Lung microvascular endothelial cell (primary cell): ENCODE results near the gene TRMT1. TPM values are rescaled to one million over a fixed set of nuclear protein-coding genes. Genes with fewer than 3 reads are reported as not detected.

Experiments used
- DNase-seq, 2 donors: peaks; one replicate each; pipeline versions ENCODE4 v3.0.0 to v3.0.0-alpha.2; 2010; ENCODE audit warnings: low read depth in 2 of 2
- total RNA-seq: library from RNA; depleted of rRNA; stranded (reverse); fragments of >200 nt; gene quantifications from 2 replicates; pipeline ENCODE4 v1.2.1, GENCODE V29; 2014

TRMT1 gene
- total RNA-seq, 1 donor from 2014 or later: 26.6 TPM

- DNase-seq: no peak
Observed at GRCh38 chr19:13127051-13127450, 10.5 kb upstream of the TRMT1 start.

DNA sequence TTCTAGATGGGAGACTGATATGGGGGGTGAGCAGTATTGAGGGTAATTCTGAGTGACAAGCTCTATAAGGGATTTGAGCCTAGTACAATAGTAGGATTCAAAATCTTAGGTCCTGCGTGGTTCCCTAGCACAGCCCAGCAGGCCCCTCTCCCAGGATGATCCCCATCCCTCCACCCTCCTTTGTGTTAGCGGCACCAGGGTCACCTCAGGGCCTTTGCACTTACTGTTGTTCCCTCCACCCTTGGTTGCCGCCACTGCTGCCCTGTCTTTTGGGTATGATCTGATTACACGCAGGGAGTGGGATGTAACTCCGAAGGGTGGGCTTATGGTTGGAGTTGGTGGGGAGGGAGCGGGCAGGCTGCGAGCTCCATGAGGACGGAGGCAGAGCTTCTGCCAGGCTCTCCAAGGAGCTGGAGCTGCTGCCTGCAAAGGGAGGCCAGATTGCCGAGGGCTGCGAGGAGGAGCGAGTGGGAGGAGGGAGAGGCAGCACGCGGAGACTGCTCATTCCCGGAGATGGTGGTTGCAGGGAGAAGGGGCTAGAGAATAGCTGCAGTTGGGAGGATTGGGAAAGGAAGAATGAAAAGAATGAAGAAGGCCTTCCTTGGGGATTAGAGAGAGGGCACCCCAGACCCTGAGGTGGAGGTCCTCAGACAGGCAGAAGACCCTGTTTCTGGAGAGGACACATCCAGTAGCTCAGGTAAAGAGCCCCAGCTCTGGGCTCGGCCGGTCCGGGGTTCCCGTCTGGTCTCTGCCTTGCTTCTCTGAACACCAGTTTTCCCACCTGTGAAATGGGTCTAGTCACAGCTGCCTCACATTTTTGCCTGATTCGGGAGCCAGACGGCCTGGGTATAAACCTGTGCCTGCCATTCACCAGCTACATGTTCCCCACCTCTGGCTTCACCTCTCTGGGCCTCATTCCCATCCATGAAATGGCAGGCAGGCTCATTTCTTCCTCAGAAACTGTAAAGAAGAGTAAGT, 6.7 kb upstream of the TRMT1 start:
- DNase-seq: no peak

DNA sequence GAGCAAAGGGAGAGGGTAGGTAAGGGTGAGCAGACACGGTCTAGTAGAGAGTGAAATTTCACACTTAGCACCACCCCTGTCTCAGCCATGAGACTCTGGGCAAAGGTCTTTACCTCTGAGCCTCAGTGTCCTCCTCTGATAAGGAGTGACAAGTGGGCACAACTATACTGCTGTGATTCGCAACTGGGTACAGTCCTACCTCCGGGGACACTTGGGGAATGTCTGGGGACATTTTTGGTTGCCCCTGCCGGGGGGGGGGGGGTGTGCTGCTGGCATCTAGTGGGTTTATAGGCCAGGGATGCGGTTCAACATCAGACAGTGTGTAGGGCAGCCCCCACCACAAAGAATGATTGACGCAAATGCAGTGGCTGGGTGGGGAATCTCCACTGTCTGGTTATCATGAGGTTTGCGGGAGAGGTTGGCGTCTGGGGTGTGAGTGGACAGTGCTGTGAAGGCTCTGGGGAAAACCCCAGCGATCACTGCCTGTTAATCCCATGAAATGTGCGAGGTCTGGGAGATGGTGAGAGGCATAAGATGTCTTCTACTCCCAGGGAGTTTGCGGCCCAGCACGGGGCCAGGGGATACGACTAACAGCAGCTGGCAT, 5.8 kb upstream of the TRMT1 start:
- no peak for DNase-seq

- DNase-seq: no peak
Observed at GRCh38 chr19:13121551-13122274, 5.2 kb upstream of the TRMT1 start.

DNA sequence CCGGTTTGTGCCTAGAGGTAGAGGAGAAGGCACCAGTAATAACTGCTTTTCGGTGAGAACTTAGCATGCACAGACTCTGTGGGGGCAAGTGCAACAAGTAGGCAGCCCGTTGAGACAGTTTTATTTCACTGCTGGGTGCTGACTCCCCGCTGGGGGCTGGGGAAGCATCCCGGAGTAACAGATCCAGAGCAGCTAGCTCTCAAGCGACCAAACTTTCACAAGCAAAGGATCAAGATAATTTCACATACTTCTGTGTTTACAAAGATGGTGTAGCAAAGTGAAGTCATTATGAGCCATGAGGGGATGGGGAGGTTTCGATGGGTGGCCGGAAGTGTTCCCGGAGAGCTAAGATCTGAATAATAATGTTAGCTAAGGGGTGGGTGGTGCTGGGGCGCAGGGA, 4.3 kb upstream of the TRMT1 start:
- DNase-seq: peak in 1 of 2 donors; percentile 36

DNA sequence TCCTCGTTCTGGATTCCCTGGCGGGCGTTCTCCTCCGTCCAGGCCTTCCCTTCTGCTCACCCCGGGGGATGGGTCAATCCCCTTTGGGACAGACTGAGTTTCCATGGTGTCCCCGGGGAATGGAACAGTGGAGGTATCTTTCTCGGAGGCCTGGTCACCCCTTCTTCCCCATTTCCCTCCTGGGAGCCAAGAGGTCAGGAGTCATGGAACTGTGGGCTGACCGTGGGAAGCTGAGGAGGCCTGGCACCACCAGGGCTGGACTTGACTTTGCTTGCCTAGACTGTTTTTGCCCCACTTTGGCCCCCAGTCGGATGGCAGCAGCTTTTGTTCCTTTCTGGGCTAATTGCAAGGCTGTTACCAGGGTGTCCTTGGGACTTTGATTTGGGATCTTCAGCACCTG, 3.5 kb upstream of the TRMT1 start:
- no peak for DNase-seq

DNA sequence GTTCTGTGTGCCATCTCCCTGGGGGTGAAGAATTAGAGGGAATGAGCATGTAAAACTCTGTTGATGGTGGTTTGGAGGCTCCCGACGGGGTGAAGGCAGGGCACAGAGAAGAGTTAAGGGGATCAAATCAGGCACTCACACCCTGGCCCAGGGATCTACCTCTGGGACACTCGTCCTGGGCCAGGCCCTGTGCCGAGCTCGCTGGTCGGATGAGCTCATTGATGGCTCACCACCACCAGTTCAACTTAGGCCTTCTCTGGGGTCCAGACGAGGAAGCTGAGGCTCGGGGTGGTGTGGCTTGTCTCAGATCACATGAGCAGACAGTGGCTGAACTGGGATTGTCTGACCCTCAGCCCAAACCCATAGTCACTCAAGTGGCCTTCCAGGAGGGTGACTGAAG, 3.1 kb upstream of the TRMT1 start:
- DNase-seq: no peak

- peak in 1 of 2 donors; percentile 55 for DNase-seq
Observed at GRCh38 chr19:13118424-13119193, 2.1 kb upstream of the TRMT1 start.

DNA sequence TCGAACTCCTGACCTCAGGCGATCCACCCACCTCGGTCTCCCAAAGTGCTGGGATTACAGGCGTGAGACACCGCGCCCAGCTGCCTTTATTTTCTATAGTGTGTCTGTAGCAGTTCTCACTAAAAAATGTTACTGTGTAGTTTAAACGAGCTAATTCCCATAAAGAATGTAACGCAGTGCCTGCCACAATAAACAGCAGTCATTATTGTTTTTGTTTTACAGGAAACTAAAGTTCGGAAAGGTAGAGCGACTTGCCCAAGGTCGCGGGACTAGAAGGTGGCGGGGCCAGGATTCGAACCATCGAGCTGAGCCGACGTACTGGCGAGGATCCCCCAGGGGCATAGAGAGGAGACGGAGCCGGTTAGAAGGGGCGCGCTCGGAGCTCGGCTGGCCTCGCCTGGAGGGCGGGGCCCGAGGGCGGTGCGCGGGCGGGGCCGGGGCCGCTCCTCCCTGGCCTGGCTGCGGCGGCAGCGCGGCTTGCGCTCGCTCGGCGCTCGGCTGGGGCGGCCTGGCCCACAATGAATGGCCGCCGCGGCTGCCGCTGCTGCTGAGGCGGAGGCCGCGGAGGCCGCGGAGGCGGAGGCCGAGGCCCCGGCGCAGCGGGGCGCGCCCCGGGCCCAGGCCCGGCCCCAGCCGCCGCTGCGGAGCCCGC, 1.4 kb upstream of the TRMT1 start, which contains the start of gene NACC1:
TSS of gene NACC1 (plus strand) at position 493 of the 652 bp plus-strand sequence. CDS start 16,944 bp downstream, outside the sequence.
- peak; percentile 90 to 93 for DNase-seq

GRCh38 chr19:13117176-13117771, 734 bp upstream of the TRMT1 start:
- DNase-seq: no peak

- DNase-seq: no peak
Observed at GRCh38 chr19:13115936-13116281, 631 bp downstream of the TRMT1 start.

GRCh38 chr19:13112555-13112954, 4.0 kb downstream of the TRMT1 start:
- DNase-seq: no peak

DNA sequence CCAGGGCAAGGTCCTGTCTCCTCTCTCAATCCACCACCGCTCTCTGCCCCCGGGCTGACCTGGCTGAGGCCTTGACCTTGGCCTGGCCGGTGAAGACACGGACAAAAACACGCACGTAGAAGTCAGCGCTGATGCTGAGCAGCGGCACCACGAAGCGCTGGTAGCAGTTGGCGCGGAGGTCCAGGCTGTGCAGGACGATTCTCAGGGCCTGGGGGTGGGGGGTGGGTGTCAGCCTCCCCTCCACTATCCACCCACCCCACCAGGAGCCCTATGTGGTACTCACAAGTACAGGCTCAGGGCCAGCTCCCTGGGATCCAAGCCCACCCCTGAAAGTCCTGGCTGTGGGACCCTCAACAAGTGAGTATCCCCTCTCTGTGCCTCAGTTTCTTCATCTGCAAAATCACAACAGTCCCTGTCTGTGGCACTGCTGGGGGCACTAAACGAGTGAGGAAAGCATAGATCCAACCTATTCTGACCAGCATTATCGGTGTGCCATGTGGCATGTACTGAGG, 6.4 kb downstream of the TRMT1 start:
- no peak for DNase-seq

DNA sequence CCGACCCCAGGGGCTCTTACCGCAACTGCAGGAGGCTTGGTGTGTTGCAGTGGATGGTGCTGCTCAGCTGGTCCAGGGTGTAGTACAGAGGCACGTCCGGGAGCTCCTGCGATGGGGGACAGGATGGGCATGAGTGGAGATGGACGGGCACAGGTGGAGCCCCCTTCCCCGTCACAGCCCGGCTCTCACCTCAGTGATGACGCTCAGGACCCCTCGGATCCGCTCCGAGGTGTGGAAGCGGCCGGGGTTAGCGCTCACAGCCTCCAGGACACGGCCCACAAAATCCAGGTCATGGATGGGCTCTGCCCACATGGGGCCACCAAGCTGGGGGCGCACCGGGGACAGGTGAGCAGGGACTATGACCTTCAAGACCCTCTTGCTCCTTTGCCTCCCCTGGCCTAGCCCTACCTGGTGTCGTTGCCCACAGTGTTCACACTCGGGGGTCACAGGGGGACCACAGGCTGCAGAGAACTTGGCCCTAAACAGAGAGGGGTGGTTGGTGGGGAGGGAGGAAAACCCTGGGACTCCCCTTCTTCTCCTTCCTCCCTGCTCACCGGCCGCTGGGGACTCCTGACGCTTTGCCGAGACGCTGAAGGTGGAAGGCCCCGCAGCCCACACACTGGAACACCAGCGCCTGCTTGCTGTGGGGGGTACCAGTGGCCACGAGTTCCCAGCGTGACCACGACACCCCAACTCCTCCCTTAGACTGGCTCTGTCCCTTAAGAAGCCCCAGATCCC, 7.0 kb downstream of the TRMT1 start:
- no peak for DNase-seq

DNA sequence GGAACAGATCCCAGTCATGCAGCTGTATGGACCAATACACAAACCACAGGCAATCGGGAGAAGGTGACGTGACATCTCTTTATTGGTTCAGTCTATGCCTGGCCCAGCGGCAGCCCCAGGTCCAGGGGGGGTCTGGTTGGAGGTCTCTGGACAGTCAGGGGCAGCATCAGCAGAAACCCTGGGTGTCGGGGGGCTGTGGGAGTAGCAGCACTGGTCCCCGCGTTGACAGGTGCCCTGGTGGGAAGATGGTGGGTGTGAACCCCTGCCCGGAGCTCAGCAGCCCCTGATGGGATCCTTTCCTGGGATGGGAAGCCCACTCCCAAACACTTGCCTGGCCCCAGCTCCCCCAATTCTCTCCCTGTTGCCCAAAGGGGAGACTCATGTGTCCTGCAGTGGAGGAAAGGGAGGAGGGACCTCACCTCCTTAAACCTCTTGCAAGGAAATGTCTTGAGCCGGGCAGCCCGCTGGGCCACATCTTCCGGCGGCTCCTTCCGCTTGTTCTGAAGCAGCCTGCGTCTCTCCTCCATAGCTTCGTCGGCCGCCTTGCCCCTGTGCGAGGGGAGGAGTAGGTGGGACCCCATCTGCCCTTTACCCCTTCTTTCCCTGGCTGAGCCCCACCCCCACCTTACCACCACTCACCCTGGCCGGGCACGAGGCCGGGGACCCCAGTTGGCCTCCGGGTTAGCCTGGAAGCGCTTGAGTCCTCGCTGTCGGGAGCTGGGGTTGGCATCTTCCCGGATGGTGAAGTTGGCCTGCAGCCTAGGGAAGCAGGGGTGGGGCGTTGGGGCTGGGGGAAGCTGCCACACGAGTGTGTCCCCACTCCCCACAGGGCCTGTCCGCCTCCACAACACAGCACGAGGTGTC, 11.5 kb downstream of the TRMT1 start:
- no peak for DNase-seq

DNA sequence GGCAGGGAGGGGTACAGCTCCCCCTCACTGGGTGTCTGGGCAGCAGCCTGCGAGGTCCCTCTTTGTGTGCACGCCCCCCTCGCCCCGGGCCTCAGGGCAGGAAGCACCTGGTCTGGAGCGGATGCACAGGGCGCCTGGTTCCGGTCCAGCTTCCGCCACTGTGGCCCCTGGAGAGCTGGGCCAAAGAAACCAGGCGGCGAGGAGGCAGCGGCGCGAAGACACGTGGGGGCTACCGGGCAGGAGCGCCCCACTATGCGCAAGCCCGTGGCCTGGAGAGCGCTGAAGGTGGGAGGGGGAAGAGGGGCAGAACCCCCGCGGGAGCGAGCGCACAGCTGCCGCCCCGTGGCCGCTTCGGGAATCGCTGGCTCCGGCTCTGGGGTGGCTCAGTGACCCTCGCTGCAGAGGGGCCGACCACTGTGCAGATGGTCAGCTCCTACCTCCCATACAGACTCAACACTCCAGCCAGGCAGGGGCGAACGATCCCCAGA, 12.1 kb downstream of the TRMT1 start:
- DNase-seq: peak; percentile 93

GRCh38 chr19:13103581-13104359, 12.8 kb downstream of the TRMT1 start:
- no peak for DNase-seq
